Stimulated activated CD4-positive, alpha-beta T cell treated with anti-CD3 and anti-CD28 coated beads, Interleukin-4, amount 100 ng/mL, for 1 hour (primary cell): ENCODE data around the gene RAB26.
"Not testable (repeated sequence)": the region's sequence is repeated elsewhere in the genome, so short reads cannot be mapped to it uniquely, and the experiment has no call there.

Experiments
- DNase-seq: peaks from one replicate; pipeline ENCODE4 v3.0.0-alpha.2; 2020

The RAB26 gene

DNA sequence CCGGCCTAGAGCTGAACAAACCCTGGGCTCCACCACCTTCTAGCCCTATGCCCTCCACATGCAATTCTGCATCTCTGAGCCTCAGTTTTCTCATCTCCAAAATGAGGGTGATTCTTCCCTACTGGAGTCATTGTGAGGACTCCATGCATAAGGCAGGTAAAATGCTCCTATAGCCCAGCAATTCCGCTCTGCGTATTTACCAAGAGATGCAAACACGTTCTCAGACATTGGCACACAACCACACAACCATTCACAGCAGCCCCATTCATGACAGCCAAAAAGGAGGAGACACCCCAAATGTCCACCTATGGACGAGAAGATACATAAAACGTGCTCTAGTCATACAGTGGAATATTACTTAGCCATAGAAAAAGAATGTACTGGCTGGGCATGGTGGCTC is 51.9 kb downstream of the RAB26 start:
- DNase-seq = no peak

GRCh38 chr16:2203119-2203688 is 54.8 kb downstream of the RAB26 start:
- DNase-seq = not testable (repeated sequence)
